HEK293 (cell line): Measurements from ENCODE around the gene GRK3.
"Not testable (repeated sequence)": the region's sequence is repeated elsewhere in the genome, so short reads cannot be mapped to it uniquely, and the experiment has no call there.

ENCODE experiments used
- KLF10 ChIP-seq: fragments of 450-650 bp; IDR thresholded peaks from 2 replicates; pipeline ENCODE4 v1.5.1; 2018; ENCODE audit warnings: missing biosample characterization, mild to moderate bottlenecking, missing genetic modification characterization
- SETDB1 ChIP-seq: IDR thresholded peaks from one replicate; pipeline ENCODE4 v1.6.1; 2017; ENCODE audit warnings: mild to moderate bottlenecking, low read length, moderate library complexity, mixed read lengths; ENCODE audit not compliant: insufficient read length
- ZNF121 ChIP-seq: fragments of 450-650 bp; formaldehyde crosslinking; IDR thresholded peaks from 2 replicates; pipeline ENCODE4 v1.5.1; 2016; ENCODE audit warnings: missing biosample characterization, missing genetic modification characterization
- ZNF146 ChIP-seq: fragments of 450-650 bp; formaldehyde crosslinking; IDR thresholded peaks from 2 replicates; pipeline ENCODE4 v1.5.1; 2016; ENCODE audit warnings: missing biosample characterization, missing genetic modification characterization
- ZNF221 ChIP-seq: fragments of 450-650 bp; formaldehyde crosslinking; IDR thresholded peaks from 2 replicates; pipeline ENCODE4 v1.5.1; 2017; ENCODE audit warnings: missing biosample characterization, missing genetic modification characterization, borderline replicate concordance
- ZNF274 ChIP-seq, 2 experiments: fragments of 200-500 bp in 1 of 2; fragments of 450-650 bp in 1 of 2; sonication (Bioruptor generic) in 1 of 2; formaldehyde crosslinking in 1 of 2; IDR thresholded peaks; 2 replicates each; pipeline versions ENCODE4 v1.5.1 to v1.6.1; 2014 to 2016; ENCODE audit warnings: borderline replicate concordance in 1 of 2, inconsistent platforms in 1 of 2, low read length in 1 of 2, missing biosample characterization in 1 of 2, missing genetic modification characterization in 1 of 2
- ZNF335 ChIP-seq: fragments of 450-650 bp; formaldehyde crosslinking; conservative IDR thresholded peaks from 2 replicates; pipeline ENCODE4 v1.5.1; 2016; ENCODE audit warnings: missing biosample characterization, missing genetic modification characterization
- ZNF514 ChIP-seq: fragments of 450-650 bp; formaldehyde crosslinking; IDR thresholded peaks from 2 replicates; pipeline ENCODE4 v1.5.1; 2016; ENCODE audit warnings: missing biosample characterization, missing genetic modification characterization
- ZNF792 ChIP-seq: fragments of 450-650 bp; formaldehyde crosslinking; IDR thresholded peaks from 2 replicates; pipeline ENCODE4 v1.5.1; 2016; ENCODE audit warnings: missing biosample characterization, missing genetic modification characterization
- TF ChIP-seq, protein P1 (sequence below): fragments of 450-650 bp; formaldehyde crosslinking; IDR thresholded peaks from 2 replicates; pipeline ENCODE4 v1.5.1; 2016; ENCODE audit warnings: missing biosample characterization, missing genetic modification characterization
- TF ChIP-seq, protein P2 (sequence below): fragments of 450-650 bp; IDR thresholded peaks from 2 replicates; pipeline ENCODE4 v1.5.1; 2018; ENCODE audit warnings: missing biosample characterization, mild to moderate bottlenecking, missing genetic modification characterization
- TF ChIP-seq, protein P3 (sequence below): fragments of 450-650 bp; formaldehyde crosslinking; IDR thresholded peaks from 2 replicates; pipeline ENCODE4 v1.5.1; 2016; ENCODE audit warnings: missing biosample characterization, missing genetic modification characterization, low read depth
- TF ChIP-seq, protein P4 (sequence below): fragments of 450-650 bp; formaldehyde crosslinking; IDR thresholded peaks from 2 replicates; pipeline ENCODE4 v1.5.1; 2016; ENCODE audit warnings: missing biosample characterization, missing genetic modification characterization

DNA sequence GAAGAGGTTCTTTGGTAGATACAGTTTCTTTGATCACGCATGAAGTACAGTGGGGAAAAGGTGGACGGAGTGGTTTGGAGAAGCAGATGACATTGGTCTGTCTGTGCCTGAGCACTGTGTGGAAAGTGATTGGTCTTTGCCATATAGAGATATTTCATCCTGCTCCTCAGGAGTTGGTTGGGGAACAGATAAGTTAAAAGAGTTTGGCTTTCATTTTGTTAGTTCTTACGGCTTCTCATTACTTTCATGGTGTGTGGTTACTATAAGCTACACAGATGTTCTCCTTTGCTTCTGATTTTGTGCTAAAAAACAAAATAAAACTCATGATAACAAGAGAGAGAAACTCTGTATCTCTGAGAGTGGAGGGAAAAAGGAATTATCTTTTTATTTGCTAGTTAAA, 40.7 kb downstream of the GRK3 start:
- not testable (repeated sequence) for TF ChIP-seq ZNF792 (tag by site-specific recombination); ZNF335 (tag by site-specific recombination); ZNF274 (IDR thresholded peaks at IDR 0.05; ENCODE audit: low read length); ZNF274 (tag by site-specific recombination; IDR thresholded peaks at IDR 0.05; ENCODE audit: borderline replicate concordance); ZNF146 (tag by site-specific recombination); KLF10 (tag by site-specific recombination); ZNF514 (tag by site-specific recombination); ZNF221 (tag by site-specific recombination); ZNF121; SETDB1
- TF ChIP-seq, protein P1, sequence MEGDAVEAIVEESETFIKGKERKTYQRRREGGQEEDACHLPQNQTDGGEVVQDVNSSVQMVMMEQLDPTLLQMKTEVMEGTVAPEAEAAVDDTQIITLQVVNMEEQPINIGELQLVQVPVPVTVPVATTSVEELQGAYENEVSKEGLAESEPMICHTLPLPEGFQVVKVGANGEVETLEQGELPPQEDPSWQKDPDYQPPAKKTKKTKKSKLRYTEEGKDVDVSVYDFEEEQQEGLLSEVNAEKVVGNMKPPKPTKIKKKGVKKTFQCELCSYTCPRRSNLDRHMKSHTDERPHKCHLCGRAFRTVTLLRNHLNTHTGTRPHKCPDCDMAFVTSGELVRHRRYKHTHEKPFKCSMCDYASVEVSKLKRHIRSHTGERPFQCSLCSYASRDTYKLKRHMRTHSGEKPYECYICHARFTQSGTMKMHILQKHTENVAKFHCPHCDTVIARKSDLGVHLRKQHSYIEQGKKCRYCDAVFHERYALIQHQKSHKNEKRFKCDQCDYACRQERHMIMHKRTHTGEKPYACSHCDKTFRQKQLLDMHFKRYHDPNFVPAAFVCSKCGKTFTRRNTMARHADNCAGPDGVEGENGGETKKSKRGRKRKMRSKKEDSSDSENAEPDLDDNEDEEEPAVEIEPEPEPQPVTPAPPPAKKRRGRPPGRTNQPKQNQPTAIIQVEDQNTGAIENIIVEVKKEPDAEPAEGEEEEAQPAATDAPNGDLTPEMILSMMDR (tag by site-specific recombination), result not testable (repeated sequence)
- TF ChIP-seq, protein P2, sequence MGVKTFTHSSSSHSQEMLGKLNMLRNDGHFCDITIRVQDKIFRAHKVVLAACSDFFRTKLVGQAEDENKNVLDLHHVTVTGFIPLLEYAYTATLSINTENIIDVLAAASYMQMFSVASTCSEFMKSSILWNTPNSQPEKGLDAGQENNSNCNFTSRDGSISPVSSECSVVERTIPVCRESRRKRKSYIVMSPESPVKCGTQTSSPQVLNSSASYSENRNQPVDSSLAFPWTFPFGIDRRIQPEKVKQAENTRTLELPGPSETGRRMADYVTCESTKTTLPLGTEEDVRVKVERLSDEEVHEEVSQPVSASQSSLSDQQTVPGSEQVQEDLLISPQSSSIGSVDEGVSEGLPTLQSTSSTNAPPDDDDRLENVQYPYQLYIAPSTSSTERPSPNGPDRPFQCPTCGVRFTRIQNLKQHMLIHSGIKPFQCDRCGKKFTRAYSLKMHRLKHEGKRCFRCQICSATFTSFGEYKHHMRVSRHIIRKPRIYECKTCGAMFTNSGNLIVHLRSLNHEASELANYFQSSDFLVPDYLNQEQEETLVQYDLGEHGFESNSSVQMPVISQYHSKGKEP (tag by site-specific recombination), result not testable (repeated sequence)
- TF ChIP-seq, protein P3, sequence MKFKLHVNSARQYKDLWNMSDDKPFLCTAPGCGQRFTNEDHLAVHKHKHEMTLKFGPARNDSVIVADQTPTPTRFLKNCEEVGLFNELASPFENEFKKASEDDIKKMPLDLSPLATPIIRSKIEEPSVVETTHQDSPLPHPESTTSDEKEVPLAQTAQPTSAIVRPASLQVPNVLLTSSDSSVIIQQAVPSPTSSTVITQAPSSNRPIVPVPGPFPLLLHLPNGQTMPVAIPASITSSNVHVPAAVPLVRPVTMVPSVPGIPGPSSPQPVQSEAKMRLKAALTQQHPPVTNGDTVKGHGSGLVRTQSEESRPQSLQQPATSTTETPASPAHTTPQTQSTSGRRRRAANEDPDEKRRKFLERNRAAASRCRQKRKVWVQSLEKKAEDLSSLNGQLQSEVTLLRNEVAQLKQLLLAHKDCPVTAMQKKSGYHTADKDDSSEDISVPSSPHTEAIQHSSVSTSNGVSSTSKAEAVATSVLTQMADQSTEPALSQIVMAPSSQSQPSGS (tag by site-specific recombination), result not testable (repeated sequence)
- TF ChIP-seq, protein P4, sequence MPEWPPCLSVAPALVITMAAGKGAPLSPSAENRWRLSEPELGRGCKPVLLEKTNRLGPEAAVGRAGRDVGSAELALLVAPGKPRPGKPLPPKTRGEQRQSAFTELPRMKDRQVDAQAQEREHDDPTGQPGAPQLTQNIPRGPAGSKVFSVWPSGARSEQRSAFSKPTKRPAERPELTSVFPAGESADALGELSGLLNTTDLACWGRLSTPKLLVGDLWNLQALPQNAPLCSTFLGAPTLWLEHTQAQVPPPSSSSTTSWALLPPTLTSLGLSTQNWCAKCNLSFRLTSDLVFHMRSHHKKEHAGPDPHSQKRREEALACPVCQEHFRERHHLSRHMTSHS (tag by site-specific recombination), result not testable (repeated sequence)
